K562 (cell line): Measurements from ENCODE around the gene CEP170. TPM values are rescaled to one million over a fixed set of nuclear protein-coding genes. Genes with fewer than 3 reads are reported as not detected.

Experiments used
- CBFA2T3 ChIP-seq: fragments of 450-650 bp; IDR thresholded peaks from 2 replicates; pipeline ENCODE4 v1.6.1; 2017
- FOSL1 ChIP-seq: fragments of 200-800 bp; sonication (Bioruptor generic); conservative IDR thresholded peaks from 2 replicates; pipeline ENCODE4 v1.6.1; 2016; ENCODE audit warnings: missing genetic modification characterization, missing compliant biosample characterization
- HDAC8 ChIP-seq: fragments of 450-650 bp; IDR thresholded peaks from 2 replicates; pipeline ENCODE4 v1.6.1; 2016; ENCODE audit warnings: mild to moderate bottlenecking, missing genetic modification characterization, moderate library complexity, missing compliant biosample characterization
- HNRNPL ChIP-seq: fragments of 200-400 bp; formaldehyde crosslinking; IDR thresholded peaks from 2 replicates; pipeline ENCODE4 v1.6.1; 2017; ENCODE audit warnings: low read depth, mild to moderate bottlenecking, low read length
- KLF13 ChIP-seq: fragments of 450-650 bp; IDR thresholded peaks from 2 replicates; pipeline ENCODE4 v1.6.1; 2016; ENCODE audit warnings: missing genetic modification characterization, low read depth, mild to moderate bottlenecking, missing compliant biosample characterization, moderate library complexity, borderline replicate concordance
- MTA2 ChIP-seq: fragments of 450-650 bp; IDR thresholded peaks from 2 replicates; pipeline ENCODE4 v1.6.1; 2016; ENCODE audit warnings: low read depth
- NBN ChIP-seq: fragments of 450-650 bp; IDR thresholded peaks from 2 replicates; pipeline ENCODE4 v1.6.1; 2016; ENCODE audit warnings: low read depth, mild to moderate bottlenecking
- PHF8 ChIP-seq: fragments of 200-600 bp; sonication (generic); IDR thresholded peaks from 2 replicates; pipeline ENCODE4 v1.6.1; 2012; ENCODE audit warnings: mixed run types, mild to moderate bottlenecking, inconsistent platforms, low read length, moderate library complexity, borderline replicate concordance
- POLR2A ChIP-seq: fragments of 450-650 bp; conservative IDR thresholded peaks from 2 replicates; pipeline ENCODE4 v1.6.1; 2016
- POLR2H ChIP-seq: IDR thresholded peaks from 2 replicates; pipeline ENCODE4 v1.6.1; 2016; ENCODE audit warnings: missing genetic modification characterization, low read depth, mild to moderate bottlenecking, control low read depth, missing compliant biosample characterization, moderate library complexity
- SMARCA4 ChIP-seq: fragments of 450-650 bp; IDR thresholded peaks from 2 replicates; pipeline ENCODE4 v1.6.1; 2016
- STAT5A ChIP-seq: IDR thresholded peaks from 2 replicates; pipeline ENCODE4 v1.6.1; 2012; ENCODE audit warnings: low read length, inconsistent platforms, borderline replicate concordance
- ZEB2 ChIP-seq: fragments of 450-650 bp; IDR thresholded peaks from 2 replicates; pipeline ENCODE4 v1.6.1; 2016
- ZNF146 ChIP-seq: IDR thresholded peaks from one replicate; pipeline ENCODE4 v1.6.1; 2018; ENCODE audit warnings: missing compliant biosample characterization; ENCODE audit not compliant: unreplicated experiment
- ZNF175 ChIP-seq: fragments of 200-800 bp; sonication (Bioruptor generic); IDR thresholded peaks from 2 replicates; pipeline ENCODE4 v1.6.1; 2016; ENCODE audit warnings: low read depth, mild to moderate bottlenecking, missing genetic modification characterization, missing compliant biosample characterization
- ZNF431 ChIP-seq: sonication (generic); formaldehyde crosslinking; IDR thresholded peaks from 2 replicates; pipeline ENCODE4 v1.8.0; 2022; ENCODE audit warnings: mild to moderate bottlenecking, missing genetic modification reagents
- ZNF830 ChIP-seq: fragments of 250-450 bp; sonication (Bioruptor Pico); IDR thresholded peaks from 2 replicates; pipeline ENCODE4 v1.5.0; 2021; ENCODE audit warnings: mild to moderate bottlenecking
- polyA plus RNA-seq, 8 experiments: library from polyadenylated mRNA; depleted of rRNA in 4 of 8; stranded (reverse) in 5 of 8; unstranded in 3 of 8; fragments of >200 nt; fragmentation: Nextera tagmentation in 2 of 8; fragmentation: Illumina TruSeq in 1 of 8; extraction: Ambion mirVana in 2 of 8; extraction: Trizol in 1 of 8; gene quantifications; 2 replicates each; pipeline versions ENCODE4 v1.2.1 to v1.2.3, GENCODE V29; 2011 to 2014; ENCODE audit warnings: inconsistent platforms in 1 of 8, missing spikeins in 1 of 8
- total RNA-seq, 7 experiments: library from RNA; depleted of rRNA in 6 of 7; stranded (reverse); fragments of >200 nt in 6 of 7; fragmentation: Illumina TruSeq in 2 of 7; extraction: Trizol in 2 of 7; gene quantifications; 2 replicates each; pipeline versions ENCODE4 v1.2.1 to v1.2.3, GENCODE V29; 2011 to 2021; ENCODE audit warnings: low replicate concordance in 1 of 7
- TF ChIP-seq, protein P1 (sequence below): sonication (generic); formaldehyde crosslinking; IDR thresholded peaks from 2 replicates; pipeline ENCODE4 v1.4.0; 2020; ENCODE audit warnings: mild to moderate bottlenecking, missing genetic modification reagents
- TF ChIP-seq, protein P2 (sequence below): fragments of 450-650 bp; formaldehyde crosslinking; IDR thresholded peaks from 2 replicates; pipeline ENCODE4 v1.4.0; 2020; ENCODE audit warnings: mild to moderate bottlenecking, moderate library complexity
- TF ChIP-seq, protein P3 (sequence below): fragments of 450-650 bp; IDR thresholded peaks from 2 replicates; pipeline ENCODE4 v1.6.1; 2016; ENCODE audit warnings: low read depth, mild to moderate bottlenecking, moderate library complexity
- TF ChIP-seq, protein P4 (sequence below): fragments of 250-450 bp; sonication (Bioruptor Pico); IDR thresholded peaks from 2 replicates; pipeline ENCODE4 v1.4.0; 2020
- TF ChIP-seq, protein P5 (sequence below): IDR thresholded peaks from 2 replicates; pipeline ENCODE4 v1.6.1; 2016; ENCODE audit warnings: missing genetic modification characterization, missing compliant biosample characterization

Gene CEP170
- total and polyA plus RNA-seq, 9 of the 15 experiments (the other 6 are each of a cell fraction or from before 2014, with no cell fraction given) = 22.6 to 110 (median 68.5) TPM

DNA sequence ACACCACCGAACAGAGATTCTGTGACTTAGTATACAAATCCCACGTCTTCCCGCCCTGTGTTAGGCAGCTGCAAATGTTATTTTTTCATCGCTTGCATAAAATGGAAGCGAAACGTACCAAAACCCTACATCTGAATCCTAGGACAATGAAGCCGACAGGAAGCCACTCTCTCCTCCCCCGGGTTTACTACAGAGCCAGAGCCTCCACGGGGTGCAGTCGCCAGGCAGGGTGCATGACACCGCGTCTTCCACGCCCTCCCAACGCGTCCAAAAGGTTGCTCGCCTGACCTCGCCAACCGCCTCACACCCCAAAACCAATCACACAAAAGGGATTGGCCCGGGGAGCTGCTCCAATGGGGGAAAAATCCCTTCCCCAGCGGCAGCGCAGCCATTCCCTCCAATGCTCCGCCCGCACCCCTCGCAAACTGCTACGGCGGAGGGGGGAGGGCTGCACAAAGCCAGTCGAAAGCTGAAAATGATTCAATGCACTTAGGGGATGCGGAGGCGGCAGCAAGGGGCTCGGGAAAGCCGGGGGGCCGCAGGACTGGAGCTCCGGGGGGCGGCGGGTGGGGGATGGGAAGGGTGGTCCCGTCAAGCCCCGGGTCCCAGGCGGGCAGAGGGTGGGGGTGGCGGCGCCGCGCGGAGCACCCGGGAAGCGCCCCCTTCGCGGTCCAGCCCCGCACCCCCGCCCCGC, 701 bp downstream of the CEP170 start (continued):
- TF ChIP-seq POLR2H (tag) (peak; percentile 47; the same call in 1 of the 2 replicates), POLR2A (peak; percentile 73; the same call in 1 of the 2 replicates), HNRNPL (no peak), PHF8 (peak; percentile 11; the same call in 1 of the 2 replicates), CBFA2T3 (no peak), HDAC8 (no peak), ZNF175 (CRISPR knock-in tag) (no peak), ZEB2 (0 out of 2 replicates have a peak, but pooled peaks have one; percentile 30), ZNF431 (CRISPR knock-in tag) (no peak), MTA2 (0 out of 2 replicates have a peak, but pooled peaks have one; percentile 10), FOSL1 (tag) (no peak), SMARCA4 (peak; percentile 70; the same call in 1 of the 2 replicates), NBN (peak; percentile 69), ZNF146 (CRISPR knock-in tag) (no peak), STAT5A (peak; percentile 47; the same call in 1 of the 2 replicates), ZNF830 (CRISPR knock-in tag) (no peak), KLF13 (tag) (peak; percentile 73; the same call in 1 of the 2 replicates)
- TF ChIP-seq, protein P1, sequence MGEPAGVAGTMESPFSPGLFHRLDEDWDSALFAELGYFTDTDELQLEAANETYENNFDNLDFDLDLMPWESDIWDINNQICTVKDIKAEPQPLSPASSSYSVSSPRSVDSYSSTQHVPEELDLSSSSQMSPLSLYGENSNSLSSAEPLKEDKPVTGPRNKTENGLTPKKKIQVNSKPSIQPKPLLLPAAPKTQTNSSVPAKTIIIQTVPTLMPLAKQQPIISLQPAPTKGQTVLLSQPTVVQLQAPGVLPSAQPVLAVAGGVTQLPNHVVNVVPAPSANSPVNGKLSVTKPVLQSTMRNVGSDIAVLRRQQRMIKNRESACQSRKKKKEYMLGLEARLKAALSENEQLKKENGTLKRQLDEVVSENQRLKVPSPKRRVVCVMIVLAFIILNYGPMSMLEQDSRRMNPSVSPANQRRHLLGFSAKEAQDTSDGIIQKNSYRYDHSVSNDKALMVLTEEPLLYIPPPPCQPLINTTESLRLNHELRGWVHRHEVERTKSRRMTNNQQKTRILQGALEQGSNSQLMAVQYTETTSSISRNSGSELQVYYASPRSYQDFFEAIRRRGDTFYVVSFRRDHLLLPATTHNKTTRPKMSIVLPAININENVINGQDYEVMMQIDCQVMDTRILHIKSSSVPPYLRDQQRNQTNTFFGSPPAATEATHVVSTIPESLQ (CRISPR knock-in tag) = 0 out of 2 replicates have a peak, but pooled peaks have one; percentile 10
- TF ChIP-seq, protein P2, sequence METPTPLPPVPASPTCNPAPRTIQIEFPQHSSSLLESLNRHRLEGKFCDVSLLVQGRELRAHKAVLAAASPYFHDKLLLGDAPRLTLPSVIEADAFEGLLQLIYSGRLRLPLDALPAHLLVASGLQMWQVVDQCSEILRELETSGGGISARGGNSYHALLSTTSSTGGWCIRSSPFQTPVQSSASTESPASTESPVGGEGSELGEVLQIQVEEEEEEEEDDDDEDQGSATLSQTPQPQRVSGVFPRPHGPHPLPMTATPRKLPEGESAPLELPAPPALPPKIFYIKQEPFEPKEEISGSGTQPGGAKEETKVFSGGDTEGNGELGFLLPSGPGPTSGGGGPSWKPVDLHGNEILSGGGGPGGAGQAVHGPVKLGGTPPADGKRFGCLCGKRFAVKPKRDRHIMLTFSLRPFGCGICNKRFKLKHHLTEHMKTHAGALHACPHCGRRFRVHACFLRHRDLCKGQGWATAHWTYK (CRISPR knock-in tag) = peak; percentile 72
- TF ChIP-seq, protein P3, sequence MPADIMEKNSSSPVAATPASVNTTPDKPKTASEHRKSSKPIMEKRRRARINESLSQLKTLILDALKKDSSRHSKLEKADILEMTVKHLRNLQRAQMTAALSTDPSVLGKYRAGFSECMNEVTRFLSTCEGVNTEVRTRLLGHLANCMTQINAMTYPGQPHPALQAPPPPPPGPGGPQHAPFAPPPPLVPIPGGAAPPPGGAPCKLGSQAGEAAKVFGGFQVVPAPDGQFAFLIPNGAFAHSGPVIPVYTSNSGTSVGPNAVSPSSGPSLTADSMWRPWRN = 0 out of 2 replicates have a peak, but pooled peaks have one; percentile 34
- TF ChIP-seq, protein P4, sequence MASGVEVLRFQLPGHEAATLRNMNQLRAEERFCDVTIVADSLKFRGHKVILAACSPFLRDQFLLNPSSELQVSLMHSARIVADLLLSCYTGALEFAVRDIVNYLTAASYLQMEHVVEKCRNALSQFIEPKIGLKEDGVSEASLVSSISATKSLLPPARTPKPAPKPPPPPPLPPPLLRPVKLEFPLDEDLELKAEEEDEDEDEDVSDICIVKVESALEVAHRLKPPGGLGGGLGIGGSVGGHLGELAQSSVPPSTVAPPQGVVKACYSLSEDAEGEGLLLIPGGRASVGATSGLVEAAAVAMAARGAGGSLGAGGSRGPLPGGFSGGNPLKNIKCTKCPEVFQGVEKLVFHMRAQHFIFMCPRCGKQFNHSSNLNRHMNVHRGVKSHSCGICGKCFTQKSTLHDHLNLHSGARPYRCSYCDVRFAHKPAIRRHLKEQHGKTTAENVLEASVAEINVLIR = 0 out of 2 replicates have a peak, but pooled peaks have one; percentile 7
- TF ChIP-seq, protein P5, sequence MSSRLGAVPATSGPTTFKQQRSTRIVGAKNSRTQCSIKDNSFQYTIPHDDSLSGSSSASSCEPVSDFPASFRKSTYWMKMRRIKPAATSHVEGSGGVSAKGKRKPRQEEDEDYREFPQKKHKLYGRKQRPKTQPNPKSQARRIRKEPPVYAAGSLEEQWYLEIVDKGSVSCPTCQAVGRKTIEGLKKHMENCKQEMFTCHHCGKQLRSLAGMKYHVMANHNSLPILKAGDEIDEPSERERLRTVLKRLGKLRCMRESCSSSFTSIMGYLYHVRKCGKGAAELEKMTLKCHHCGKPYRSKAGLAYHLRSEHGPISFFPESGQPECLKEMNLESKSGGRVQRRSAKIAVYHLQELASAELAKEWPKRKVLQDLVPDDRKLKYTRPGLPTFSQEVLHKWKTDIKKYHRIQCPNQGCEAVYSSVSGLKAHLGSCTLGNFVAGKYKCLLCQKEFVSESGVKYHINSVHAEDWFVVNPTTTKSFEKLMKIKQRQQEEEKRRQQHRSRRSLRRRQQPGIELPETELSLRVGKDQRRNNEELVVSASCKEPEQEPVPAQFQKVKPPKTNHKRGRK = no peak
